H1 (cell line): ENCODE data around the gene CPNE8. TPM values are rescaled to one million over a fixed set of nuclear protein-coding genes. Genes with fewer than 3 reads are reported as not detected.

Experiments
- ATF3 ChIP-seq: IDR thresholded peaks from 2 replicates; pipeline ENCODE4 v1.6.1; 2011; ENCODE audit warnings: low read depth, mild to moderate bottlenecking, low read length; ENCODE audit not compliant: insufficient read depth
- CHD7 ChIP-seq: fragments of 300-600 bp; sonication (generic); IDR thresholded peaks from 2 replicates; pipeline ENCODE4 v1.7.1; 2012; ENCODE audit warnings: low read length, moderate library complexity, mild to moderate bottlenecking, inconsistent platforms; ENCODE audit not compliant: insufficient replicate concordance
- HDAC6 ChIP-seq: IDR thresholded peaks from one replicate; pipeline ENCODE4 v1.7.1; 2012; ENCODE audit warnings: low read depth, mild to moderate bottlenecking, inconsistent platforms, low read length, moderate library complexity
- POLR2A ChIP-seq, 2 experiments: IDR thresholded peaks; 1 replicate in 1 of 2; 2 replicates in 1 of 2; pipeline ENCODE4 v1.6.1; 2011; ENCODE audit warnings: low read depth in 2 of 2, low read length in 2 of 2, mild to moderate bottlenecking in 2 of 2; ENCODE audit errors: control extremely low read depth in 1 of 2
- RNF2 ChIP-seq: fragments of 200-900, 300-1000 bp; sonication (generic); IDR thresholded peaks from 2 replicates; pipeline ENCODE4 v1.7.1; 2016; ENCODE audit warnings: borderline replicate concordance, low read depth, mild to moderate bottlenecking, antibody characterized with exemption, low read length; ENCODE audit not compliant: poor library complexity, severe bottlenecking; ENCODE audit errors: missing control alignments
- TAF1 ChIP-seq: IDR thresholded peaks from 2 replicates; pipeline ENCODE4 v1.6.1; 2011; ENCODE audit warnings: mild to moderate bottlenecking, low read depth, low read length
- TEAD4 ChIP-seq: IDR thresholded peaks from 2 replicates; pipeline ENCODE4 v1.6.1; 2012; ENCODE audit warnings: low read depth, low read length, inconsistent platforms, mixed read lengths
- polyA plus RNA-seq, 7 experiments: library from polyadenylated mRNA; depleted of rRNA in 3 of 7; stranded (reverse) in 5 of 7; unstranded in 2 of 7; fragments of >200 nt in 5 of 7; fragments of 200-250 nt in 2 of 7; gene quantifications; 1 replicate in 5 of 7; 2 replicates in 1 of 7; 4 replicates in 1 of 7; pipeline versions ENCODE4 v1.2.1 to v1.2.3, GENCODE V29; 2011 to 2013; ENCODE audit warnings: missing spikeins in 2 of 7, mixed read lengths in 2 of 7
- total RNA-seq: library from RNA; stranded (reverse); fragmentation: NEBNext Ultra II Directional; extraction: Animal tissue kit (Norgen Biotek cat#: 25700); gene quantifications from 2 replicates; pipeline ENCODE4 v1.2.1, GENCODE V29; 2021

Gene CPNE8
- total and polyA plus RNA-seq, 2 of the 8 experiments (the other 6 are each of a cell fraction or from before 2014, with no cell fraction given): 2.5 to 6.8 TPM

- TF ChIP-seq CHD7 (no peak), TEAD4 (no peak), POLR2A (IDR thresholded peaks at IDR 0.05; ENCODE audit: control extremely low read depth in 1 of 2, low read depth in 2 of 2, low read length in 2 of 2) (no peak), TAF1 (no peak), RNF2 (no peak), ATF3 (no peak), HDAC6 (no peak)
Measured at GRCh38 chr12:38895446-38895845, 9.9 kb downstream of the CPNE8 start (continued).
